Measurements from ENCODE around the gene USP9Y. TPM values are rescaled to one million over a fixed set of nuclear protein-coding genes. Genes with fewer than 3 reads are reported as not detected.
A peak's percentile ranks its signal among the peaks of the same experiment; 100 is the strongest.

Gene USP9Y
- polyA plus RNA-seq, 1 donor, result 36.0 TPM

GRCh38 chrY:12841368-12841767, 140.3 kb downstream of the USP9Y start:
- no peak overlapping the region for H3K27ac ChIP-seq (ENCODE audit: low read length)
- WGBS (ENCODE audit: insufficient coverage, low lambda C conversion rate), result no CpG with 5 or more reads among the region's 2 CpGs
- H3K36me3 ChIP-seq (ENCODE audit: control insufficient read depth, insufficient read depth, low read length), result peaks cover 2% of the 10 kb centered on the region
- H3K9me3 ChIP-seq (ENCODE audit: control insufficient read depth, low read depth, low read length), result no peaks in the 10 kb centered on the region
- no peak for DNase-seq
- H3K4me1 ChIP-seq (ENCODE audit: control insufficient read depth, insufficient read depth, low read length), result no peaks in the 10 kb centered on the region
- no peaks in the 10 kb centered on the region for H3K27me3 ChIP-seq (ENCODE audit: control insufficient read depth, insufficient read depth, low read length)
- no peak overlapping the region for H3K4me3 ChIP-seq (ENCODE audit: low read length)

GRCh38 chrY:12846793-12847192, 145.8 kb downstream of the USP9Y start:
- H3K4me1 ChIP-seq (ENCODE audit: control insufficient read depth, insufficient read depth, low read length), result no peaks in the 10 kb centered on the region
- 100% methylated on average over 1 of the region's 3 CpGs for WGBS (ENCODE audit: insufficient coverage, low lambda C conversion rate)

DNA sequence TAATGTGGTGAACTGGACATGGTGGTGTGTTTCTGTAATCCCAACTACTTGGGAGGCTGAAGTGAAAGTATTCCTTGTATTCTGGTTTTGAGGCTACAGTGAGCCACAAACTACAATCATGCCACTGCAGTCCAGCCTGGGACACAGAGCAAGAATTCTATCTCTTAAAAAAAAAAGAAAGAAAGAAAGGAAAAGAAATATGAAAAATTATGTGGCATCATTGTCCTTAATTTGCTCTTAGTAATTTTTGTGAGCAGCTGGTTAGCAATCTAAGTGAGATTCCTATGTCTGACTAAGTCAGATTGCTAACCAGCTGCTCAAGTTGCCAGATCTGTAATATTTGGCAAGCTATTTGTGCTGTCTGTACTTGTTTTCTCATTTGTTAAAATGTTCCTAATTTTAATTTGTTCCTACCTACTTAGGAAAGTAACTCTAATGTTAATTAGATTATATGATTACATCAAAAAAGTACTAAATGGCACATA, 154.8 kb downstream of the USP9Y start:
- Histone ChIP-seq H3K27me3 (ENCODE audit: control insufficient read depth, insufficient read depth, low read length) (no peaks in the 10 kb centered on the region), H3K4me1 (ENCODE audit: control insufficient read depth, insufficient read depth, low read length) (no peaks in the 10 kb centered on the region), H3K36me3 (ENCODE audit: control insufficient read depth, insufficient read depth, low read length) (peaks cover 5% of the 10 kb centered on the region), H3K27ac (ENCODE audit: low read length) (no peak overlapping the region), H3K9me3 (ENCODE audit: control insufficient read depth, low read depth, low read length) (no peaks in the 10 kb centered on the region), H3K4me3 (ENCODE audit: low read length) (no peak overlapping the region)
- no peak for DNase-seq

More at GRCh38 chrY:12846793-12847192, 145.8 kb downstream of the USP9Y start:
- Histone ChIP-seq H3K9me3 (ENCODE audit: control insufficient read depth, low read depth, low read length) (no peaks in the 10 kb centered on the region), H3K4me3 (ENCODE audit: low read length) (no peak overlapping the region), H3K36me3 (ENCODE audit: control insufficient read depth, insufficient read depth, low read length) (peaks cover 4% of the 10 kb centered on the region), H3K27me3 (ENCODE audit: control insufficient read depth, insufficient read depth, low read length) (no peaks in the 10 kb centered on the region), H3K27ac (ENCODE audit: low read length) (no peak overlapping the region)
- DNase-seq, result no peak

- no peak for DNase-seq
- WGBS (ENCODE audit: insufficient coverage, low lambda C conversion rate), result no CpG with 5 or more reads among the region's 2 CpGs
- H3K36me3 ChIP-seq (ENCODE audit: control insufficient read depth, insufficient read depth, low read length), result no peaks in the 10 kb centered on the region
- H3K27me3 ChIP-seq (ENCODE audit: control insufficient read depth, insufficient read depth, low read length), result no peaks in the 10 kb centered on the region
- H3K27ac ChIP-seq (ENCODE audit: low read length), result no peak overlapping the region
- no peaks in the 10 kb centered on the region for H3K4me1 ChIP-seq (ENCODE audit: control insufficient read depth, insufficient read depth, low read length)
- H3K9me3 ChIP-seq (ENCODE audit: control insufficient read depth, low read depth, low read length), result no peaks in the 10 kb centered on the region
- H3K4me3 ChIP-seq (ENCODE audit: low read length), result no peak overlapping the region
Measured at GRCh38 chrY:12867960-12868359, 166.9 kb downstream of the USP9Y start.

DNA sequence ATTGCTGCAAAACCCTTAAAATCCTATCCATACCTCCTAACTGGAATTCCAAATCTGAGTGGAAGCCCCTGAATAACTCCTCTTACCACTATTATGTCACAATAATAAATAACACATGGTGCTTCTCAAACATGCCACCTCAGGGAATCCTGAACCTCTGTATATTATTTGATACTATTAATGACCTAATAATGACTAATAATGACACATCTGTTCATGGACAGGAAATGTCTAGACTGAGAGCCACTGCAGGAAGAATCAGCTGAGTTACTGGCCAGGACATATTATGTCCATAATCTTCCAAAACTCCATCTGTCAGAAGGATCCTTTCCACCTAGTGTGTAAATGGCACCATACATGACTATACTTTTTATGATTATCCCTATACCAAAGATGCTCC, 195.9 kb downstream of the USP9Y start:
- Histone ChIP-seq H3K4me3 (ENCODE audit: low read length) (no peak overlapping the region), H3K27me3 (ENCODE audit: control insufficient read depth, insufficient read depth, low read length) (no peaks in the 10 kb centered on the region), H3K36me3 (ENCODE audit: control insufficient read depth, insufficient read depth, low read length) (no peaks in the 10 kb centered on the region), H3K27ac (ENCODE audit: low read length) (no peak overlapping the region), H3K9me3 (ENCODE audit: control insufficient read depth, low read depth, low read length) (no peaks in the 10 kb centered on the region), H3K4me1 (ENCODE audit: control insufficient read depth, insufficient read depth, low read length) (no peaks in the 10 kb centered on the region)
- no peak for DNase-seq

- WGBS (ENCODE audit: insufficient coverage, low lambda C conversion rate), result no CpG with 5 or more reads among the region's 2 CpGs
- Histone ChIP-seq H3K27ac (ENCODE audit: low read length) (no peak overlapping the region), H3K36me3 (ENCODE audit: control insufficient read depth, insufficient read depth, low read length) (no peaks in the 10 kb centered on the region), H3K4me1 (ENCODE audit: control insufficient read depth, insufficient read depth, low read length) (no peaks in the 10 kb centered on the region), H3K27me3 (ENCODE audit: control insufficient read depth, insufficient read depth, low read length) (no peaks in the 10 kb centered on the region), H3K9me3 (ENCODE audit: control insufficient read depth, low read depth, low read length) (no peaks in the 10 kb centered on the region), H3K4me3 (ENCODE audit: low read length) (no peak overlapping the region)
- no peak for DNase-seq
Measured at GRCh38 chrY:12898604-12899003, 197.6 kb downstream of the USP9Y start.

DNA sequence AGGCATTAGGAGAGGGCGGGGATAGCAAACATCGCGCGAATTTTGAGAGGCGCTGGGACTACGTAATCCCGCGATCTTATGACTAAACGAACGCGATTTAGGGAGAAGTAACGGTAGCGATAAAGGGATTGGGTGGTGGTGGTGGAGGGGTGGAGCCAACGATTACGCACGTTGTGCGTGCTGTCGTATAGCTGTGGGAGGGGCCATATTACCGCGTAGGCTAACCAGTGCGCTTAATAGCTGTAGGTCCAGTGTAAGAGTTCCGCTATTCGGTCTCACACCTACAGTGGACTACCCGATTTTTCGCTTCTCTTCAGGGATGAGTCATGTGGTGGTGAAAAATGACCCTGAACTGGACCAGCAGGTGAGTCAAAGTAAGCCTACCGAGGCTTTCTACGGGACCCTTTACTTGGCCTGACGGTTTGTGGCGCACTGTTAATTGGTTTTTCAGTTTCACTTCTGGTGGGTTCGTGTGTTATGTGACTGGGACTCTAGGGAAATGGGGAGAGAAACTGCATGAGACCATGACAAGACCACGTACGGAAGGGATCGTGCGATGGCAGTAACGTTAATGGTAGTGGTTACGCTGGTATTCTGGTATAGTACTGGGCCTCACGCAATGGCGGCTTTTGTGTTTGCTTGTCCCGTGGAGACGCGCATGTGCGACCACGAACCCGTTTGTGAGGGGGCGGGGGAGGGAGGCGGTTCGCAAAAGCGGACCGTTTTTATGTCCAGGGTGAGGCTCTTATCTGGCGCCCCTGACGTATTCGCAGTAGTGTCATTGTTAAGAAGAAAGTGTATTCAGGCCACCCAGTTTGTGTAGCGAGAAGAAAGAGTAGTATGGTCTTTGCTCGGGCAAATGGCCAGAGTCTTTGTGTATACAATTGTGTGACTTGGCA, 203.8 kb downstream of the USP9Y start, which contains the start of gene DDX3Y:
DDX3Y (plus strand) TSS at position 251 of the 899 bp plus-strand sequence; CDS start at position 320, 69 bp downstream.
- Histone ChIP-seq H3K27me3 (ENCODE audit: control insufficient read depth, insufficient read depth, low read length) (no peaks in the 10 kb centered on the region), H3K4me1 (ENCODE audit: control insufficient read depth, insufficient read depth, low read length) (no peaks in the 10 kb centered on the region), H3K36me3 (ENCODE audit: control insufficient read depth, insufficient read depth, low read length) (no peaks in the 10 kb centered on the region), H3K4me3 (ENCODE audit: low read length) (peak within 1 kb of the TSS; percentile 90), H3K9me3 (ENCODE audit: control insufficient read depth, low read depth, low read length) (no peaks in the 10 kb centered on the region), H3K27ac (ENCODE audit: low read length) (peak within 1 kb of the TSS; percentile 100)
- no CpG with 5 or more reads among the region's 54 CpGs for WGBS (ENCODE audit: insufficient coverage, low lambda C conversion rate)
- peak in 1 of 2 donors; percentile 93 for DNase-seq

- DNase-seq, result peak in 1 of 2 donors; percentile 79
- Histone ChIP-seq H3K27me3 (ENCODE audit: control insufficient read depth, insufficient read depth, low read length) (no peaks in the 10 kb centered on the region), H3K9me3 (ENCODE audit: control insufficient read depth, low read depth, low read length) (no peaks in the 10 kb centered on the region), H3K4me3 (ENCODE audit: low read length) (peak overlapping the region; percentile 90), H3K4me1 (ENCODE audit: control insufficient read depth, insufficient read depth, low read length) (no peaks in the 10 kb centered on the region), H3K27ac (ENCODE audit: low read length) (peak overlapping the region; percentile 100), H3K36me3 (ENCODE audit: control insufficient read depth, insufficient read depth, low read length) (no peaks in the 10 kb centered on the region)
- WGBS (ENCODE audit: insufficient coverage, low lambda C conversion rate), result no CpG with 5 or more reads among the region's 19 CpGs
Measured at GRCh38 chrY:12905517-12905872, 204.5 kb downstream of the USP9Y start.

DNA sequence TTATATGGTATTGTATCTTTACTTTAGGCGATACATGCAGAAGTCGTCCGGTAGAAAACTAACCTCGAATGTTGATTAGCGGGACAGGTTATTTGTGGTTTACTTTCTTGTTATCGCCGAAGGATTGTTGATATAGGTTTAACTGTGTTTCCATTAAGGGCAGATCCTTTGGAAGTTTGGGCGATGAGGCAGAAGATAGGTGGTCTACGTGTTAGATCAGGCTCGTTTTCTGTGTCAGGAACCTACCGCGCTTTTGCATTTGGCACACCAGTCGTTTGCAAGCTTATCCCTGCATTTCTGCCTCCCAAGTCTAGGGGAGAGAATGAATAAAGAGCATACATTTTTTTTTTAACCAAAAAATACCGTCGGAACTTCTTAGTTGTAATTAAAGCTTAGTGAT, 204.9 kb downstream of the USP9Y start:
- WGBS (ENCODE audit: insufficient coverage, low lambda C conversion rate), result 0% methylated on average over 2 of the region's 15 CpGs
- DNase-seq, result no peak
- Histone ChIP-seq H3K27ac (ENCODE audit: low read length) (peak overlapping the region; percentile 100), H3K4me1 (ENCODE audit: control insufficient read depth, insufficient read depth, low read length) (no peaks in the 10 kb centered on the region), H3K9me3 (ENCODE audit: control insufficient read depth, low read depth, low read length) (no peaks in the 10 kb centered on the region), H3K36me3 (ENCODE audit: control insufficient read depth, insufficient read depth, low read length) (no peaks in the 10 kb centered on the region), H3K27me3 (ENCODE audit: control insufficient read depth, insufficient read depth, low read length) (no peaks in the 10 kb centered on the region), H3K4me3 (ENCODE audit: low read length) (peak overlapping the region; percentile 90)
